ENCODE results near the gene SBK3.

DNA sequence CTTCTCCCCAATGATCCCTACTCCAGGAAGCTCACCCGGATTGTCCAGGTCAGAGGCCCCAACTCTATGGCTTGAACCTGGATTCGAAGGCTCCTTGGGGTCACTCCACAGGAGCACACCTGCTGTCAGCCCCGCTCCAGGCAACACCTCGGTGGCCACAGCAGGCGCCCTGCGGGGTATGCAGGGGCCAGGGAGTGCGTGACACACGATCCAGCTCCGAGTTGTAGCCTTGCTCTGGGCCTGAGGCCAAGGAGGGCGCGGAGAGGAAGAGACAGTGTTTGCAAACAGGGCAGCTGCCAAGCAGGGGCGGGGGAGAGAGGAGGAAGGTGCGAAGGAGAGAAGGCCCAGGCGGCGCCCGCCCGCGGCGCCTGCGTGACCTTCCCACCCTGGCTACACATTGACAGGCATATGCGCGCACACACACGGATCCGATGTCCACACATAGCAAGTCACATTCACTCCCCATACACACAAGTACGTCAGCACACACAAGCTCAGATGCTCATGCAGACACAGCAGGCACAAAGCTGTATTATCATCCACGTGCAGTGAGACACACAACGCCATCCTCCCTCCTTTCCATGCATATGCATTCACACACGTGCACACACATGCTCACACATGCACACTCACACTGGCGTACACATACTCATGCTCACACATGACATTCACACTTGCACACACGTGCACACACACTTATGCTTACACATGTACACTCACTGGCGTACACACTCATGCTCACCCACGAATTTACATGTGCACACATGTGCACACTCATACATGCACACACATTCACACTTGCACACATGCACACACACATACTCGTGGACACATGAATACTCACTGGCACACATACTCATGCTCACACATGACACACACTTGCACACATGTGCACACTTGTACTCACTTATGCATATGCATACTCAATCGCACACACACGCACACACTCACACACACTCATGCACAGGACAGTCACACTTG lies 18.8 kb downstream of the SBK3 start:
- TF ChIP-seq EZH2 (IDR thresholded peaks at IDR 0.05), result no peak
- no peak for TF ChIP-seq POLR2AphosphoS5 (IDR thresholded peaks at IDR 0.05; ENCODE audit: borderline replicate concordance, low read depth, low read length)

Measured in SK-N-MC (cell line).